Femur (tissue), 1 donor: ENCODE measurements around the gene ZBTB7B.

Experiments
- DNase-seq: peaks from one replicate; pipeline ENCODE4 v3.0.0-alpha.2; 2017

ZBTB7B gene

DNA sequence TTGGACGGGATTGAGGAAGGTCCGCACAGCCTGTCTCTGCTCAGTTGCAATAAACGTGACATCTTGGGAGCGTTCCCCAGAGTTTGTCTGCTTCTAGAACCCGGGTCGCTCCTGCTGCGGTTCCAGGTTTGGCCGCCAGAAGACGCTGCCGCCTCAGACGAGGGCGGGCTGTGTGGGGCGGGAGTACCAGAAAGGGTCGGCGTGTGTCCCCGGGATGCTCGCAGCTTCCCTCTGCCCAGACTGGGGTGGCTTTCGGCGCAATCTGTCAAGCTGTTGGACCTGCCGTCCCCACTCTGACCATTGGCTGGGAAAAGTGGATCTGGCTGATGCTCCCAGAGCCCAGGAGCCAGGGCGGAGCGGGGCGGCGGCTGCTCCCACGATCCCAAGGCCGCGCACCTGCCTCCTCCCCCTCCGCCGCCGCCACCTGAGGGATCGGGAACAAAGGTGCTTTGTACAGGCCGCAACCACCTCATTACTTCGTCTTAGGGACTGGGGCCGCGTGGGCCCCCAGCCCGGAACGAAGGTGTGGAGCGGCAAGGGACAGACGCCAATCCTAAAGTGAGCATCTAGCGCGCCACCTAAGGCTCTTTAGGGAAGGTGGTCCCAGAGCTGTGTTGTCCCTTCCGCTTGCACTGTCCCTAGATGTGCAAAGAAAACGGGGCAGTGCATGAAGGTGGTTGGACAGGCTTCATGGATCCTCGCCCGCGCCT is 60.3 kb downstream of the ZBTB7B start:
- peak; percentile 80 for DNase-seq

DNA sequence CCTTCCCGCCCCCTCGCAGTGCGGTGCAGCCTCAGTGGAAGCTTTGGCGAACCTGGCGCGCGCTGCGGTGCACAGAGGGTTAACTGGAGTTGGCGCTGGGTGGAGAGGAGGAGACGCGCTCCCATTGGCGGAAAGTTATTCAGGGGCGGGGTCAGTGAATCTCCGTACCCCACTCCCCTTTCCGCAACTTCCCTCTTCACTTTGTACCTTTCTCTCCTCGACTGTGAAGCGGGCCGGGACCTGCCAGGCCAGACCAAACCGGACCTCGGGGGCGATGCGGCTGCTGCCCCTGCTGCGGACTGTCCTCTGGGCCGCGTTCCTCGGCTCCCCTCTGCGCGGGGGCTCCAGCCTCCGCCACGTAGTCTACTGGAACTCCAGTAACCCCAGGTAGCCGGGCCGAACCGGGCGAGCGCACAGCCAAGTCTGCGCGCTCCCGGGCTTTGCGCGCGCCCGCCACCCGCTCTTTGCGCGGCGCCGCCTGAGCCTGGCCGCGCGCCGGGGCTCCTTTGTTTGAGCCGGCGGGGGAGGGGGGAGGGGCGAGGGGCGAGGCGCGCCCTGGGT is 61.0 kb downstream of the ZBTB7B start, which contains the start of gene EFNA4:
Gene EFNA4, plus strand, starts transcription at position 191 of the 561 bp plus-strand sequence. Its CDS starts 84 bp downstream, at position 275.
- DNase-seq, result peak; percentile 92

DNA sequence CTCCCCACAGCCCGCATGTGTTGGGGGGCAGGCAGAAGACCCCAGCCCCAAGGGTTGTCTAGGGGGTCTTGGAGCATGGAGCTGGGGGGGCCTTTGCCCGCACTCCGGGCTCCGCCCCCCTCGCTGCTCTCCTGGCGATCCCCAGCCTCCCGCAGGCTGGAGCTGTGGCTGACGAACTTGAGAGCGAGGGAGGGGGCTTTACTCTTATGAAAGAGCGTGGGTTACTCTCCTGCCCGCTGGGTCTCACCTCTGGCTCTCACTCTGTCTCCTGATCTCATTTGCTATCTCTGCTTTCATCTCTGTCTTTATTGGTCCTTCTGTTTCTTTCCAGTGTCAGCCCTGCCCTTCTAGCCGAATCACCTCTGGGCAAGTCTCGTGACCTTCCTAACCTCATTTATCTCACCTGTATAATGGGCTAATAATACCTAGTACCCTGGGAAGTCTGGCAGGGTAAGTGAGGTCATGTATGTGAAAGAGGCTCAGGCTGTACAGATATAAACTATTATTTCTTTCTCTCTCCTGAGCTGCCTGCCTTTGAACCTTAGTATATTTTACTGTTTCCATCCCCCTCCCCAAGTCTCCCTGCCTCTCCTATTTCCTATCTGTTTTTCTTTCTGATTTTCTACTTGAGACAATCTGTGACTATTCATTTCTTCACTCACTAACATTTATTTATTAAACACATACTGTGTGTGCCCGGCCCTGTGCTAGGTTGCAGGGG is 61.7 kb downstream of the ZBTB7B start:
- peak; percentile 59 for DNase-seq

DNA sequence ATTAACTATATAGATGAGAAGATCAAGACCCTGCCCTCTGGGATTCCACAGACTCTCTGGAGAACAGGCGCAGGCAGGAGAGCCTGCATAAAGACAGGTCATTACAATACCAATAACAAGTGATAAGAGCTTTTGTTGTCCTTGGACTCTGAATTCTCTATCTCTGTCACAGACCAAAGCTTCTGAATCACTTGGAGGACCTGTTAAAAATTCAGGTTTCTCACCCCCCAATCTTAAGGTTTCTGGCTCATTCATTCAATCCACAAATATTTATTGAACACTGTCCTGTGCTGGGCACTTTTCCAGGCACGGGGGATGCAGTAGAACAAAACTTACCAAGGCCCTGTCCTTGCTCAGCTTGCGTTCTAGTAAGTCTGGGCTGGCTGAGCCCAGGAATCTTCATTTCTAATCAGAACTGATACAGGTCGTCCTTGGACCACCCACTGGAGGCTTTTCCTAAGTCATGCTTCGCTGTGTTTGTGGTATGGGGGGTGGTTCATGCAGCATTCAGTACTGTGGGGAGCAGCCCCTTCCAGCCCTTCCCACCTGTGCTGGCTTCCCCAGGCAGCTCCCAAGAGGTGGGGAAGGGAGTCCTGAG is 62.3 kb downstream of the ZBTB7B start:
- DNase-seq, result no peak

DNA sequence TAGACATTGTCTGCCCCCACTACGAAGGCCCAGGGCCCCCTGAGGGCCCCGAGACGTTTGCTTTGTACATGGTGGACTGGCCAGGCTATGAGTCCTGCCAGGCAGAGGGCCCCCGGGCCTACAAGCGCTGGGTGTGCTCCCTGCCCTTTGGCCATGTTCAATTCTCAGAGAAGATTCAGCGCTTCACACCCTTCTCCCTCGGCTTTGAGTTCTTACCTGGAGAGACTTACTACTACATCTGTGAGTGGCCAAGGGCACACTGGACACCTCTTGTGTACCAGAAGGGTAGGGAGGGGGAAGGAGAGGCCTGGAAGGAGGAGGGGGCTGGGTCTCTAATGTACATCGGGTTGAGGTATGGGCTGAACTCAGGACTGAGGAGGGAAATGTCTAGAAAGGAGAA is 64.2 kb downstream of the ZBTB7B start:
- no peak for DNase-seq
